Endothelial cell (in vitro differentiated cells): Measurements from ENCODE around the gene AP2A2. TPM values are rescaled to one million over a fixed set of nuclear protein-coding genes. Genes with fewer than 3 reads are reported as not detected.

Experiments used
- DNase-seq: peaks from one replicate; pipeline ENCODE4 v3.0.0; 2021; ENCODE audit warnings: low spot score
- H3K27ac Mint-ChIP-seq: one replicate; pipeline ENCODE4 v1.8.0; 2021; ENCODE audit warnings: mixed read lengths, inconsistent platforms; ENCODE audit not compliant: unreplicated experiment
- H3K27me3 Mint-ChIP-seq: one replicate; pipeline ENCODE4 v1.8.0; 2021; ENCODE audit warnings: mild to moderate bottlenecking, moderate library complexity, mixed read lengths, inconsistent platforms; ENCODE audit not compliant: unreplicated experiment
- H3K36me3 Mint-ChIP-seq: one replicate; pipeline ENCODE4 v1.8.0; 2021; ENCODE audit warnings: mild to moderate bottlenecking, low read depth, mixed read lengths, inconsistent platforms; ENCODE audit not compliant: unreplicated experiment
- H3K4me1 Mint-ChIP-seq: one replicate; pipeline ENCODE4 v1.8.0; 2021; ENCODE audit warnings: mild to moderate bottlenecking, mixed read lengths, inconsistent platforms; ENCODE audit not compliant: unreplicated experiment
- H3K4me3 Mint-ChIP-seq: one replicate; pipeline ENCODE4 v1.8.0; 2021; ENCODE audit warnings: mild to moderate bottlenecking, mixed read lengths, inconsistent platforms; ENCODE audit not compliant: unreplicated experiment
- H3K9me3 Mint-ChIP-seq: one replicate; pipeline ENCODE4 v1.8.0; 2021; ENCODE audit warnings: mixed read lengths, inconsistent platforms; ENCODE audit not compliant: unreplicated experiment
- CTCF ChIP-seq: fragments of 200-600 bp; sonication (generic); IDR thresholded peaks from one replicate; pipeline ENCODE4 v1.5.0; 2021; ENCODE audit warnings: antibody characterized with exemption; ENCODE audit not compliant: unreplicated experiment
- total RNA-seq: library from RNA; stranded (reverse); fragmentation: NEBNext Ultra II Directional; extraction: Animal tissue kit (Norgen Biotek cat#: 25700); gene quantifications from one replicate; pipeline ENCODE4 v1.2.1, GENCODE V29; 2021; ENCODE audit not compliant: unreplicated experiment

The AP2A2 gene
- total RNA-seq, 1 donor from 2014 or later: 287 TPM

GRCh38 chr11:933936-934335, 8.3 kb downstream of the AP2A2 start:
- no peak for DNase-seq
- H3K27ac Mint-ChIP-seq: peak overlapping the region; percentile 93
- H3K9me3 Mint-ChIP-seq: no peaks in the 10 kb centered on the region
- H3K4me1 Mint-ChIP-seq: peaks cover 66% of the 10 kb centered on the region
- H3K4me3 Mint-ChIP-seq: no peak overlapping the region
- H3K27me3 Mint-ChIP-seq: peaks cover 2% of the 10 kb centered on the region
- H3K36me3 Mint-ChIP-seq: peaks cover 18% of the 10 kb centered on the region
- no peak for TF ChIP-seq CTCF

GRCh38 chr11:934527-934926, 8.9 kb downstream of the AP2A2 start:
- Mint-ChIP-seq H3K4me1 (peaks cover 66% of the 10 kb centered on the region), H3K36me3 (peaks cover 18% of the 10 kb centered on the region), H3K9me3 (no peaks in the 10 kb centered on the region), H3K4me3 (no peak overlapping the region), H3K27ac (peak overlapping the region; percentile 67), H3K27me3 (peaks cover 2% of the 10 kb centered on the region)
- no peak for DNase-seq
- TF ChIP-seq CTCF: no peak

- H3K4me1 Mint-ChIP-seq: peaks cover 71% of the 10 kb centered on the region
- DNase-seq: no peak
- H3K4me3 Mint-ChIP-seq: no peak overlapping the region
- TF ChIP-seq CTCF: no peak
- H3K27ac Mint-ChIP-seq: no peak overlapping the region
- no peaks in the 10 kb centered on the region for H3K9me3 Mint-ChIP-seq
- H3K36me3 Mint-ChIP-seq: peaks cover 17% of the 10 kb centered on the region
- H3K27me3 Mint-ChIP-seq: peaks cover 2% of the 10 kb centered on the region
These were observed 10.5 kb downstream of the AP2A2 start for GRCh38 chr11:936199-936598.

DNA sequence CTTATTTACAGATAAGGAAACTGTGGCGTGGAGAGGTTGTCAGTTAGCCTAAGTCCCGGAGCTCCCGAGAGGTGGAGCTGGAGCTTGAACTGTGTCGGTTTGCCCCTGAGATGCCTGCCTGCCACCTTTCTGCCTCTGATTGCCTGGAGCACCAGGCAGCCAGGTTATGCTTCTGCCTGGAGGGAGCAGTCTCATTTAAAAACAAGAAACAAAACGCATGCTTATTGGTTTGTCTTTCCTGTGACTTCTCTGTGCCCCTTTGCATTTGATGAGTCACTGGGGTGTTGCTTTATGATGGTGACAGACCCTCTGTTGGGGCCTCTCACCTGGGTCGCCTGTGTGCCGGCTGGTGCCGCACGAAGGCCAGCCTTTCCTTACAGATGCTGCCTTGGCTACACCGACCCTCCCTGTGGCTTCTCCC, 12.2 kb downstream of the AP2A2 start:
- Mint-ChIP-seq H3K4me3 (peak overlapping the region; percentile 56), H3K9me3 (no peaks in the 10 kb centered on the region), H3K27me3 (peaks cover 5% of the 10 kb centered on the region), H3K36me3 (peaks cover 21% of the 10 kb centered on the region), H3K4me1 (peaks cover 69% of the 10 kb centered on the region), H3K27ac (peak overlapping the region; percentile 77)
- no peak for TF ChIP-seq CTCF
- no peak for DNase-seq

DNA sequence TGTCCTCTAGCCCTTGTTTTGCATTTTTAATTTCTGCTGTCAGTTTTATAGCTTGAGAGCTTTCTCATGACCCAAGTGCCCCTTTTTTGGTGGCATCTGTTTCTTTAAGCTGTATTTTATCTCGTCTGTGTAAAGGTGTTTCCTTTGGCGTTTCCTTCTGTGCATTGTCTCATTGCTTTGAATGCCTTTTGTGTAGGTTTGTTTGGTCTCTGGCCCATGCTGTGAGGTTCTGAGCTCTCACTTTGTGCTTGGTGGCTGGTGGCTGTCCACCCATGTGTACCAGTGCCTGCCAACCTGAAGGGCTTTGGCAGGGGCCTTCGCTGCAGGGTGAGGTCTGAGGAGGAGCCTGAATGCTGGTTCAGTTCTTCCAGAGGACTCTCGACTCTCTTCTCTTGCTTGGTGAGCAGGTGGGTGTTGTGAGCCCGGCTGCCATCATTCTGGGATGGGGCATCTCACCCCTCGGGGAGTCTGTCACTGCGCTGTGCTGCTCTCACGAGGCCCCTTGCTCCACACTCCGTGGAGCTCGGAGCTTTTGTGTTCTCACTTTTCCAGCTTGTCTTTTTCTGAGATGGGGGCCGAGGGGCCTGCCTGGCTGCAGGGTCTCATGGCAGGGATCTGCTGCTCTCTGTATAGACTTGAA, 14.9 kb downstream of the AP2A2 start:
- H3K27me3 Mint-ChIP-seq: peaks cover 12% of the 10 kb centered on the region
- peak; percentile 28 for DNase-seq
- peaks cover 42% of the 10 kb centered on the region for H3K36me3 Mint-ChIP-seq
- peaks cover 75% of the 10 kb centered on the region for H3K4me1 Mint-ChIP-seq
- H3K4me3 Mint-ChIP-seq: peak overlapping the region; percentile 89
- no peak for TF ChIP-seq CTCF
- H3K27ac Mint-ChIP-seq: peak overlapping the region; percentile 97
- no peaks in the 10 kb centered on the region for H3K9me3 Mint-ChIP-seq
